HEK293T (cell line): ENCODE results near the gene LRRC19.

Experiments used
- FOXM1 ChIP-seq: fragments of 450-650 bp; IDR thresholded peaks from 2 replicates; pipeline ENCODE4 v1.6.1; 2017; ENCODE audit warnings: mild to moderate bottlenecking, borderline replicate concordance
- LEF1 ChIP-seq: fragments of 450-650 bp; IDR thresholded peaks from 2 replicates; pipeline ENCODE4 v1.6.1; 2017; ENCODE audit warnings: mild to moderate bottlenecking, borderline replicate concordance
- TF ChIP-seq, protein P1 (sequence below): fragments of 450-650 bp; IDR thresholded peaks from 2 replicates; pipeline ENCODE4 v1.6.1; 2016

DNA sequence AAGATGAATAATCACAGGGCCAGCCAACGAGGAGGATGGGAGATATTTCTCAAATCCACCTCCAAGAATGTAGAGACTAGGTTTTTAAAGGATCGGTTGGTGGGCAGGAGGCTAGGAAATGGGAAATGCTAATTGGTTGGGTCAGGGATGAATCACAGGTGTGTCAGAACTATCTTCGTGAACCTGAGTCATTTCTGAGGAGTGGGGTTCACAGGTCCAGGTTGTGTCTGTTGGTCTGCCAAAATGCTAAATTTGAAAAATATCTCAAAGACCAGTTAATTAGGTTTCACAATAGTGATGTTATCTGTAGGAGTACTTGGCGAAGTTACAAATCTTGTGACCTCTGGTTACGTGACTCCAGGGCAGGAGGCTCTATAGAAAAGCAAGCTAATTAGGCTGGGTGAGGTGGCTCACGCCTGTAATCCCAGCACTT, 55.8 kb downstream of the LRRC19 start:
- no peak for TF ChIP-seq FOXM1
- TF ChIP-seq, protein P1, sequence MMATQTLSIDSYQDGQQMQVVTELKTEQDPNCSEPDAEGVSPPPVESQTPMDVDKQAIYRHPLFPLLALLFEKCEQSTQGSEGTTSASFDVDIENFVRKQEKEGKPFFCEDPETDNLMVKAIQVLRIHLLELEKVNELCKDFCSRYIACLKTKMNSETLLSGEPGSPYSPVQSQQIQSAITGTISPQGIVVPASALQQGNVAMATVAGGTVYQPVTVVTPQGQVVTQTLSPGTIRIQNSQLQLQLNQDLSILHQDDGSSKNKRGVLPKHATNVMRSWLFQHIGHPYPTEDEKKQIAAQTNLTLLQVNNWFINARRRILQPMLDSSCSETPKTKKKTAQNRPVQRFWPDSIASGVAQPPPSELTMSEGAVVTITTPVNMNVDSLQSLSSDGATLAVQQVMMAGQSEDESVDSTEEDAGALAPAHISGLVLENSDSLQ: no peak
- TF ChIP-seq LEF1: no peak
